Medulla oblongata (tissue), 1 donor: ENCODE results near the gene ZNF841.
"Not testable (repeated sequence)": the region's sequence is repeated elsewhere in the genome, so short reads cannot be mapped to it uniquely, and the experiment has no call there.

Source experiments
- DNase-seq: peaks from one replicate; pipeline ENCODE4 v3.0.0-alpha.2; 2015; ENCODE audit errors: extremely low spot score

The ZNF841 gene

DNA sequence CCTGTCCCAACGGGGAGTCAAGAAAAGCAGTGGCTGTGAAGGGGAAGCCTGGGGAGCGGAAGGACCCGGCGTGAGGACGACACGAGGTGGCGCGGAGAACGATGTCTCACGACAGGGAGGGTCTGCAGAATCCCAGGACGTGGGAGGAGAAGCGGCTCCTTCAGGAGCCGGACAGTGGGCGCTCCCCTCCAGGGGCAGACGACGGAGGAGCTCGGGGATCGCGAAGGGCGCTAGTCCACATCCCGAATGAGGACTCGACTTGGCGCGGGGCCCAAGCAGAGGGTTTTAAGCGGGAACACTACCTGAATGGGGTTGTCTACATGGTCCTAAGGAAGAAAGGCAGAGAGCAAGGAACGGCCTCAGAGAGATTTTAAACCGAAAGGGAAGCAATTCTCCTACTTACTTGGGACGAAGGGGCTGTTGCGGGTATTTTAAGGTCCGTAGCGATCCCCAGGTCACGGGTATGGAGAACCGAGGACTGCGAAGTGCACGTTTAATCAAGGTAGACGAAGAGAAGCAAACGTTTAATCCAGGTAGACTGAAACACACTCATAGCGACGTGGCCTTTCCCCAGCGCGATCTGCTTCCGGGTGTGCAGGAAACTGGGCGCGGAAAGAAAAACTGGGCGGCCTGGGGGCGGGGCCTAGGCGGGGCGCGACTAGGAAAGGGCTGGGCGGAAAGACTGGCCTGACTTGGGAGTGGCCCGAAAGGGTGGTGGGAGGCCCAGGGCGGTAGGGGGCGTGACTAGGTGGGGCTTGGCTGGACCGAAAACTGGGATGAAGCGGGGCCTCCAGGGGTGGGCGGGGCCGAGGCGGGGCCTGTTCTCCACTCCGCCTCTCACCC, at the start of gene ZNF841:
Gene ZNF841, minus strand, starts transcription at position 594 of the 843 bp plus-strand sequence. CDS start 10,964 bp downstream, outside the sequence.
- DNase-seq, result peak; percentile 90

DNA sequence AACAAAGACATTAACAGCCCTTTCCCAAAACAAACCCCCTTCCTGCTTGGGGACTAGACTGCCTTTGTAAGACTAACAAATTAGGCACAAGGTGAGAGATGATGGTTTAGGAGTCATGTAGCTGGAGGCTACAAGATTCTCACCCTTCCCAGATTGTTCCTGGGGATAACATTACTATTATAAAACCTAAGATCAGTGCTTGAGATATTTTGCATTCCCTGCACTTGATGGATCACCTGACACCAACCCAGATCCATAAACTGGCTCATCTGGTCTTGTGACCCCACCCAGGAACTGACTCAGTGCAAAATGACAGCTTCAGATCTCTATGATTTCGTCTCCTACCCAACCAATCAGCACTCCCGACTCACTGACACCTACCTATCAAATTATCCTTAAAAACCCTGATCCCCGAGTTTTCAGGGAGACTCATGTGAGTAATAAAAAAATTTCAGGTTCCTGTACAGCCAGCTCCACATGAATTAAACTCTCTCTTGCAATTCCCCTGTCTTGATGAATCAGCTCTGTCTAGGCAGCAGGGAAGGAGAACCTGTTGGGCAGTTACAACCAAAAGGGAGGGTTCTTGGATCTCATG, 46.5 kb upstream of the ZNF841 start:
- no peak for DNase-seq

DNA sequence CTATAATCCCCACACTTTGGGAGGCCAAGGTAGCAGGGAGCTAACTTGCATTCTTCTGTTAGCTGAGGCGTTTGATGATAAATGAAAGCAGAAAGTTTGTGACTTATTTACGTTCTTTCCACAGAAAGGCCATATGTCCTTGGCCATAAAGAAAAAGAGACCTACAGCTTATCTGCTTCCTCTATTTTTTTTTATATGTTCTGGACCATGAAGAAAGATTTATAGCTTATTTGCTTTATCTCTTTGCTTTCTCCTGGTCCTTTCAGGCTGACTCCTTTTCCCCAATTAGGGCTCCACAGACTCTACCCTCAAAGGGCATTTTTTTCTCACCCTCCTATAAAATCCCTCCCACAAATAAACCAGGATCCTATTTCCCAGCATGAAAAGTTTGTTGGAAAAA, 45.6 kb upstream of the ZNF841 start:
- no peak for DNase-seq

DNA sequence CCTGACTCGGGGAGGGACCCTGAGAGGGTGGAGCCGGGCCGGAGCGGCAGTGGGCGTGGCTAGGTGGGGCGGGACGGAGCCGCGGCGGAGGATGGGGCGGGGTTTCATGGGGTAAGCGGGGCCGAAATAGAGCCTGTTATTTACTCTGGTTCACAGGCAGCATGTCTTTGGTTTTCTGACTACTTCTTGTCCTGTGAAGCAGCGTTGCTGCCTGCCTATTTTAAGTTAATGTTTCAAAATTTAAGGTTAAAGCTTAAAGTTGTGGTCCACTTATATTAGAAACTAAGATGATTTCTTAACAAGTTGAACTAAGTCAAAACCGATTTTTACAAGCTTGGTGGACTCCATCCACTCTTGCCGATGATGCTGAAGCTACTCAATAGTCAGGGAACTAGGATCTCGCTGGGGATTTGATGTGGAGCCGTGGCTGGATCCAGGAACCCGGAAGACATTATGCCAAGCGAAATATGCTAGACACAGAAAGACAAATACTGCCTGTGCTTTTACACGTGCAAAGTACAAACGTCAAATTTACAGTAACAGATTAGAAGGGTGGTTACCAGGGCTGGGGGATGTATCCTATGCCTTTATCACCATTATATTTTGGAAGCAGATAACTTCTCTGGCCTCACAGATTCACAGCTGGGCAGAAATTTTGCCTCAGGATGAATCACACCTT, 44.6 kb upstream of the ZNF841 start:
- DNase-seq, result no peak

DNA sequence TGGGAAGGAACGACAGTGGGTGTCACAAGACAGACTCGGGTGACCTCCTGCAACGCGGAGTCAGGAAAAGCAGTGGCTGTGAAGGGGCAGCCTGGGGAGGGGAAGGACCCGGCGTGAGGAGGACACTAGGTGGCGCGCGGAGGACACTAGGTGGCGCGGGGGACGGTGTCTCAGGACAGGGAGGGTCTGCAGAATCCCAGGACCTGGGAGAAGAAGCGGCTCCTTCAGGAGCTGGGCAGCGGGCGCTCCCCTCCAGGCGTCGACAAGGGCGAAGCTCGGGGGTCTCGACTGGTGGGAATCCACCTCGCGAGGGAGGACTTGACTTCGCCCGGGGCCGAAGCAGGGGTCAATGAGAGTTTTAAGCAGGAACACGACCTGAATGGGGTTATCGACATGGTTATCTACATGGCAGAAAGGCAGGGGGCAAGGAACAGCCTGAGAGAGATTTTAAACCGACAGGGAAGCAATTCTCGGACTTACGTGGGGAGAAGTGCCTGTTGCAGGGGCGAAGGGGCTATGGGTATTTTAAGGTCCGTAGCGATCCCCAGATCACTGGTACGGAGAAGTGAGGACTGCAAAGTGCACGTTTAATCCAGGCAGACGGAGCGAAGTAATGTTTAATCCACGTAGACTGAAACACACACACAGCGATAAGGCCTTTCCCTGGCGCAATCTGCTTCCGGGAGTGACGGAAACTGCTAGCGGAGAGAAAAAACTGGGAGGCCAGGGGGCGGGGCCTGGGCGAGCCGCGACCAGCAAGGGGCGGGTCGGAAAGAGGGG, 43.9 kb upstream of the ZNF841 start, which contains the start of gene ZNF616:
Gene ZNF616, minus strand, starts transcription at position 687 of the 780 bp plus-strand sequence. CDS start 9,426 bp downstream, outside the sequence.
- DNase-seq, result peak; percentile 98

DNA sequence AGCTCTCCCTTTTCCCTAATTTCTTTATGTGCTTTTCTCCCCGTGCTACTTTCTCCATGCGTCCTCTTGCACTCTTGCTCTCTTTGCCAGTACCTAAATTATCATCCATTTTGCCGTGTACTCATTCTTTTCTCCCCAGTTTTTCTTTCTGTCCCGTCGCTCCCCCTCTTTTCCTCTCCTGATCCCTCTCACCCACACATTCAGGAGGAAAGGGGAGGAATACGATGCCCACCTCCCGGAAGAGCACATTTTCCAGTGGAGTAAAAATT, 43.4 kb upstream of the ZNF841 start:
- DNase-seq, result no peak

DNA sequence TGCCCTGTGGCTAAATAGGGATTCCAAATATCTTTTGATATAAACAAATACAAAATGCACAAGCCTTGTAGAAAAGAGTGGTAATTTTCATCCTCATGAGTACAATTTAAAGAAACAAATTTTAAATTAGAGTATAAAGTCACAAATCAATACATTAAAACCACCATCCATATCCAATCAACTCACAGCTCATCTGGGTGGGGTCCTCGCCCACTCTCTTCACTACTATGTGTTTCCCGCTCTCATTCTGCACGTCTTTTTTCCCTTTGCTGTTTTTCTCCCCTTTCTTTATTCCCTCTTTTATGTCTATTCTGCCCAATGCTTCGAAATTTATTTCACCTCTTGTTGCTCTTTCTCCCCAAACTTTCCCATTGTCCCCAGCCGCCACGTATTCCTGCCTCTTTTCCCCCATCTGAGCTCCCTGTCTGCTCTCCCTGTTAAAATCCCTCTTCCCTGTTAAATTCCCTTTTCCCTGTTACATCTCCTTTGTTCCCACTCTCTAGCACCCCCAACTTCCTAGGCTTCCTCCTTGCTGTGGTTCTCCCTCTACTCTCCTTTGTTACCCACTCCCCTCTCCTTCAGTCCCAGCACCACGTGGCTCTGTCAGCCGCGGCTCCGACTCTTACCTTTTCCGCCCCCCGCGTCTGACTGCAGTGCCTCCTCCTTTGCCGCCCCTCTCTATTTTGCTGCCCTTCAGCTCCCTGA, 42.9 kb upstream of the ZNF841 start:
- peak; percentile 37 for DNase-seq

DNA sequence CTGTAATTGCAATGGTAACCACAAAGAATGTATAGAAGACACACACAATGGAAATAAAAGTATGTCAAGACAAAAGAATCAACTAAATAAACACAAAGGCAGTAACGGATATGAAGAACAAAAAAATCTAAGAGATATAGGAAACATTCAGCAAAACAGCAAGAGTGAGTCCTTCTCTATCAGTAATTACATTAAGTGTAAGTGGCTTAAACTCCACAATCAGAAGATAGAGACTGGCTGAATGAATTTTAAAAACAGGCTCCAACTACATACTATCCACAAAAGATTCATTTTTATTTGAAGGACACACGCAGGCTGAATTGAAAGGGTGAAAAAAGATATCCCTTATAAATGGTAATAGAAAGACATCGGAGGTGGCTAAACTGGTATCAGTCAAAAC, 24.7 kb upstream of the ZNF841 start:
- DNase-seq, result no peak

DNA sequence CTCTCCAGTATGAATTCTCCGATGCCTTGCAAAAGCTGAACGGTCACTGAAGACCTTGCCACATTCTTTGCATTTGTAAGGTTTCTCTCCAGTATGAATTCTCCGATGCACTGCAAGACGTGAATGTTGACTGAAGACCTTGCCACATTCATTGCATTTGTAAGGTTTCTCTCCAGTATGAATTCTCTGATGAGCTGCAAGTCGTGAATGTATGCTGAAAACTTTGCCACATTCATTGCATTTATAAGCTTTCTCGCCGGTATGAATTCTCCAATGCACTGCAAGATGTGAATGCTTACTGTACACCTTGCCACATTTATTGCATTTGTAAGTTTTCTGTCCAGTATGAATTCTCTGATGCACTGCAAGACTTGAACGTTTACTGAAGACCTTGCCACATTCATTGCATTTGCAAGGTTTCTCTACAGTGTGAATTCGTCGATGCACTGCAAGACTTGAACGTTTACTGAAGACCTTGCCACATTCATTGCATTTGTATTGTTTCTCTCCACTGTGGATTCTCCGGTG, 20.0 kb upstream of the ZNF841 start:
- no peak for DNase-seq

DNA sequence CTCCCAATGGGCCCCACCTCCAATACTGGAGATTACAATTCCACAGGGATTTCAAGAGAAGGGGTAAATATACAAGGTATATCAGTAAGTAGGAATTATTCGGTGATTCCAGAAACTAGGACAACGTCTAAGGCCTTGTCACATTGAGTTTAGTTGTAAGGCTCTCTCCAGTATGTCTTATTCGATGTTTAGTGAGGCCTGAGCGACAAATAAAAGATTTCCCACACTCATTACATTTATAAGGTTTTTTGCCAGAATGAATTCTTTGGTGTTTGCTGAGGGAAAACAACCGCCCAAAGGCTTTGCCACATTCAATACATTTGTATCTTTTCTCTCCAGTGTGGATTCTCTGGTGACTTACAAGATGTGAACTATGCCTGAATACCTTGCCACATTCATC, 19.1 kb upstream of the ZNF841 start:
- DNase-seq, result no peak

DNA sequence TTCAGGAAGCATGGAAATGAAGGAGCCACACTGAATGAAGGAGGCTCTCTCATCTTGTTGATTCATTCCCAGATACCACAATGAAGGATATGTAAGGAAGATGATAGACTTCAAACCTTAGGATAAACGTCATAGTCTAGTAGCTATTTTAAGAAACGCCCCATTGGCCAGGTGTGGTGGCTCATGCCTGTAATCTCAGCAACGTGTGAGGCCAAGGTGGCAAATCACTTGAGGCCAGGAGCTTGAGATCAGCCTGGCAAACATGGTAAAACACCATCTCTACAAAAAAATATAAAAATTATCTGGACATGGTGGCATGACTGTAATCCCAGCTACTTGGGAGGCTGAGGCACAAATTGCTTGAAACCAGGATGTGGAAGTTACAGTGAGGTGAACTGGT, 17.1 kb upstream of the ZNF841 start:
- no peak for DNase-seq

DNA sequence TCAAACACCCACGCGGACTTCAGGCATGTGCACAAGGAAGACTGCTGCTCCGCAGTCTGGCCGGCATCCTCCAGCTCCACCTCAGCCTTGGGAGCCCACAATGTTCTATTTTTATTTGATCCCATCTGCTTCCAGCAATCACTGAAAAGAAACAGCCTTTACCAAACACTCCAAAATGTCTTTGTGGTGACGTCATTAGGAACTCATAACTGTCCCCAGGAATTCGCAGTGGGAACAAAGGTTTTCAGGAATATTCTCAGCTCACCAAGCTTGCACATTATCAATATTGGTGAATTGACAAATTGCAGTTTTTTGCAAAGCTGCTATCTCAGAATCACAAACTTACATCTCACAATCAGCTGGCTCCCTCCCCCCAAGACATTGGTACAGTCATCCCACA, 15.2 kb upstream of the ZNF841 start:
- no peak for DNase-seq

DNA sequence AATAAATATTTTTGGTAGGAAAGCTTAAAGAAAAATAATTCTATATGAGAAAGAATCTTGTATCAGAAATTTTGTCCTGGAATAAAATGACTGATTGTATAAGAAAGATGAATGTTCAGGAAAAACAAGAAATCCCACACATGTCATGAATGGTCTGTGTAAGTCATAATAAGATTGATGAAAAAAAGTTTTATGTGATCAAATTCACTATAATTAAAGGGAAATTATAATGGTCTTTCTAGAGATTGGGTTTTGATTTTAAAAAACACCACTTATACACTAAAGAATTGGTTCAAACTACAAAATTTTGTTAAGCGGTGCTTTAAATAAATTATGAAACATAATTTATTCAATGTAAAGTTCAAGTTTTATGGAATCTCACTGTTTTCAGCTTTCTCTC, 7.2 kb upstream of the ZNF841 start:
- DNase-seq, result no peak

DNA sequence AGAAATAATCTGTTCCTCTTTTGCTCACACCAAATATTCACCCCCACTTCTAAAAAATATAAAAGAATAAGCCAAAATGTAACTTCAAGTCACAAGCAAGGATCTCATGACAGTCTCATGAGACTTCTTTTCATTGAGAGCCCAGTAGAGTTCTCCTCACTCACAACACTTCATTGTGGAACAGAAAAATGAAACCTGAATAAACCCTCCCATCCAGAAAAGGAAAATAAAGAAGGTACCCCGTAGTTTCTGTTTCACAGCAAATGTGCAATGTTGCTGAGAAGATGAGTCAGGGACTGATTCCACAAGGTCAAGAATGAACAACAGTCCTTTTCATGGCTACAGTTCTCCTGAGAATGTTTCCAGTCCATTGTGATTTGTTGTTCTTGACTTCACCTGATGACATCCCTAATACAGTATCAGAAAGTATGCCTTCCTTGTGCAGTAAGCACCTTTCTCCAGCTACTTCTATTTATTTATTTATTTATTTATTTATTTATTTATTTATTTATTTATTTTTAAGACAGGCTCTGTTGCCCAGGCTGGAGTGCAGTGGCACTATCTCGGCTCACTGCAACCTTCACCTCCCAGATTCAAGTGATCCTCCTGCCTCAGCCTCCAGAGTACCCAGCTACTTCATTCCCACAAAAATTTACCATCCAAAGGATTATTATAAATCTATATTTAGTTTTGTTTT, 6.4 kb upstream of the ZNF841 start:
- DNase-seq, result no peak

DNA sequence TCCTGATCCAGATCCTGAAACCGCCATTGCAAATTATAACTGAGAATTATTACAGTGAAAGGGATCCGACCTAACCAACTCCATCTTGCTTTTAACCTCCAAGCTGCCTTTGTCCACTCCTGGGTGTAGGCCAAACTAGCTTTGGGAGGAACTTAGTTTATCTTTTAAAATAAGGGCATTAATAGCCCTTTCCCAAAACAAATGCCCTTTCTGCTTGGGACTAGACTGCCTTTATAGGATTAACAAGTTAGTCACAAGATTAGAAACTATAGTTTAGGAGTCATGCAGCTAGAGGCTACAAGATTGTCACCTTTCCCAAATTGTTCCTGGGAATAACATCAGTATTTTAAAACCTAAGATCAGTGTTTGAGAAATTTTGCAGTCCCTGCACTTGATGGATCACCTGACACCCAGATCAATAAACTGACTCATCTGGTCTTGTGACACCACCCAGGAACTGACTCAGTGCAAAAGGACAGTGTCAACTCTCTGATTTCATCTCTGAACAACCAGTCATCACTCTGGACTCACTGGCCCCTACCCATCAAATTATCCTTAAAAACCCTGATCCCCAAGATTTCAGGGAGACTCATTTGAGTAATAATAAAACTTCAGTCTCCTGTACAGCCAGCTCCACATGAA, 4.1 kb upstream of the ZNF841 start:
- no peak for DNase-seq

DNA sequence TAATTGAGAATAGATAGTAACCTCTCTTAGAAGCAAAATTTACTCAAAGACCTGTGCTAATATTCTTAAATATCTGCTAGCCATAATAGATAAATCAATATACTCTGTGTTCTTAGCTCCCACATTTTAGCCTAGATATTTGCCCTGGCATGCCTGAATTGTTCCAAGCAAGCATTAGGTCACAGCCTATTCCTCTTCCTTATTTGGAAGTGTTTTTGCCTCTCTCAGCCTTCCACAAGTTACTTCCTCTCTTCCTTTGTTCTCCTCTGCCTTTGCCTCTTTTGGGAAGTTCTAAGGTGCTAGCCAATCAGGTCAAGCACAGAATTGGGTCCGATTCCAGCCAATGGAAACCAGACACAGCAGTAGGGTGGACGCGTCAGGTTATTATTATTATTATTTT, 851 bp upstream of the ZNF841 start:
- not testable (repeated sequence) for DNase-seq

DNA sequence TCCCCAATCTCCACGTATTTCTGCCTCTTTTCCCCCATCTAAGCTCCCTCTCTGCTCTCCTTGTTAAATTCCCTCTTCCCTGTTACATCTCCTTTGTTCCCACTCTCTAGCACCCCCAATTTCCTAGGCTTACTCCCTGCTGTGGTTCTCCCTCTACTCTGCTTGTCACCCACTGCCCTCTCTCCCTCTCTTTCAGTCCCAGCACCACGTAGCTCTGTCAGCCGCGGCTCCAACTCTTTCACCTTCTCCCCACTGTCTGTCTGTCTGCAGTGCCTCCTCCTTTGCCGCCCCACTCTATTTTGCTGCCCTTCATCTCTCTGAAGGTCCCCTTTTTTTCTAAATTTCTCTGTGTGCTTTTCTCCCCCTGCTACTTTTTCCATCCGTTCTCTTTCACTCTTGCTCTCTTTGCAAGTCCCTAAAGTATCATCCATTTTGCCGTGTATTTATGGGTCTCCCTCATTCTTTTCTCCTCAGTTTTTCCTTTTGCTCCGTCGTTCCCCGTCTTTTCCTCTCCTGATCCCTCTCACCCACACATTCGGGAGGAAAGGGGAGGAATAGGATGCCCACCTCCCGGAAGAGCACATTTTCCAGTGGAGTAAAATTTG, 937 bp downstream of the ZNF841 start:
- DNase-seq, result peak; percentile 2

DNA sequence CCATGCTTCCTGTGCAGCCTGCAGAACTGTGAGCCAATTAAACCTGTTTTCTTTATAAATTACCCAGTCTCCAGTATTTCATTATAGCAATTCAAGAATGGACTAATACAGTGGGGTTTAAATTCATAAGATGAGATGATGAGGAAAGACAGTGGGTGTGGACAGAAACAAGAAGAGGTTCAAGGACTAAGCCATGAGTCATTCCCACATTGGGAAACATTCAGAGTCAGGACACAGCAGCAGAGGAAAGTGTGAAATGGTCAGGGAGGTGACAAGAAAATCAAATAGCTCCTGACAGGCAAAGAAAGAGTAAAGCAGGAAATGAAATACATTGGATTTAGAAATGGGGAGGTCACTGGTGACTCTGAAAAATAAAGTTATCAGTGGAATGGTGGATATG, 9.1 kb downstream of the ZNF841 start:
- DNase-seq, result no peak

DNA sequence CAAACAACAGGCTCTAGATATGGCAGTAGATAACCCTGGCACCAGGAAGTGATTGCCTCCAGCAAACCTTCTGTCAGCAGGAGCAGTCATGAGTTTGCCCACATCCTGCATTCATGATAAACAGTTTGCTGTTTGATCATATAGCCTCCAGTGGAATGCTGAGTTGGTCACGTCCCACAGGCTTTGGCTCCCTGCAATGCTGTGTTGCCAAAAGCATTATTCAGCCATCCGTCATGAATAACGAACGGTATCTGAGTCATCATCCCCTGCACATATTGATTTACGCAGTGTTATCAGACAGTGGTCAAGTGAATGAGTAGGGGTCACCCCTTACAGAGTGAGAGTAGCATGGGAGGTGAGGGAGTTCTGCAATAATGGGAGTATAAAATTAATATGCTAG, 25.1 kb downstream of the ZNF841 start:
- DNase-seq, result no peak

DNA sequence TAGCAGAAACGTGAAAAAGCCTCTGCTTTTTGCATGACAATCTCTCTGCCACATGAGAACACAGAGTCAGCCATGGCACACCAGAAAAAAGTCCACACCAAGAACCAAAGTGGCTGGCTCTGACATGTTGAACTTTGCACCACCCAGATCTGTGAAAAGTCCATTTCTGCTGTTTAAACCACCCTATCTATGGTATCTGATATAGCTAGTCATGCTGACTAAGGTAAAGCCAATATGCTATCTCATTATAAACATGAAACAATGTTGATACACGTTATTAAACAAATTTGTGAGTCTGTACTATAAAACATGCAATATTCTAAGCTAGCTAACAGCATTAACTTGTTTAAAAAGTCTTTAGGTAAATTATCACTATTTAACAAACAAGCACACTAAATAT, 25.9 kb downstream of the ZNF841 start:
- no peak for DNase-seq
